HepG2 (cell line): ENCODE results near the gene ZFR. TPM values are rescaled to one million over a fixed set of nuclear protein-coding genes. Genes with fewer than 3 reads are reported as not detected.

ENCODE experiments used
- ATAC-seq: fragments of 200-7000 bp; cut with Tn5 transposase; 3 replicates; pipeline ENCODE4 v1.9.1; 2020; ENCODE audit warnings: mild to moderate bottlenecking, moderate library complexity
- BruUV-seq: library from RNA; stranded (reverse); fragments of 400-500 nt; replicated peaks from 2 replicates; lab custom pipeline; 2021; lab: Mats Ljungman, UMichigan
- CTCF ChIA-PET: fragments of 300-600 bp; formaldehyde crosslinking; extraction: SDS; loops from one replicate; lab custom pipeline; 2021; ENCODE audit warnings: low total read pairs, inconsistent platforms, low intra/inter-chr PET ratio; lab: Yijun Ruan, JAX
- POLR2A ChIA-PET: fragments of 350-600 bp; sonication (Branson Sonifier 250); formaldehyde crosslinking; loops from one replicate; lab custom pipeline; 2020; ENCODE audit warnings: antibody characterized with exemption, inconsistent platforms; lab: Yijun Ruan, JAX
- DNase-seq: peaks from one replicate; pipeline ENCODE4 v3.0.0-alpha.2; 2015; ENCODE audit warnings: low spot score
- FAIRE-seq: peaks from 3 replicates; lab custom pipeline; 2011; peaks lifted over from hg19 to GRCh38; lab: Jason Lieb, UNC
- H2AFZ ChIP-seq: one replicate; pipeline ENCODE4 v1.6.1; 2011; ENCODE audit warnings: low read length, inconsistent platforms
- H3K27ac ChIP-seq: fragments of 300-600 bp; 3 replicates; pipeline ENCODE4 v1.8.0; 2011; ENCODE audit warnings: mixed run types, mild to moderate bottlenecking, mixed read lengths, low read length, inconsistent platforms; ENCODE audit not compliant: insufficient read depth; ENCODE audit errors: extremely low read length
- H3K27me3 ChIP-seq, 2 experiments: fragments of 200-600 bp in 1 of 2; 2 replicates in 1 of 2; 3 replicates in 1 of 2; pipeline versions ENCODE4 v1.6.0 to v1.8.0; 2011; ENCODE audit warnings: low read length in 2 of 2, mild to moderate bottlenecking in 2 of 2, moderate library complexity in 2 of 2, inconsistent platforms in 1 of 2; ENCODE audit not compliant: insufficient read depth in 2 of 2, control insufficient read depth in 1 of 2
- H3K36me3 ChIP-seq, 2 experiments: fragments of 200-600 bp in 1 of 2; replicated peaks in 1 of 2; 2 replicates in 1 of 2; 3 replicates in 1 of 2; pipeline versions ENCODE4 v1.5.1 to v1.8.0; 2011; ENCODE audit warnings: low read length in 2 of 2, inconsistent platforms in 1 of 2; ENCODE audit not compliant: insufficient read depth in 2 of 2, control insufficient read depth in 1 of 2
- H3K4me1 ChIP-seq: 2 replicates; pipeline ENCODE4 v1.5.1; 2012; ENCODE audit warnings: low read length, inconsistent platforms; ENCODE audit not compliant: insufficient read depth
- H3K4me2 ChIP-seq: 2 replicates; pipeline ENCODE4 v1.6.0; 2011; ENCODE audit warnings: low read depth, low read length, inconsistent platforms
- H3K4me3 ChIP-seq, 3 experiments: fragments of 200-600 bp in 1 of 3; sonication (generic), shearing (Covaris generic) in 1 of 3; replicated peaks in 1 of 3; 2 replicates each; pipeline ENCODE4 v1.5.1; 2011 to 2016; ENCODE audit warnings: low read length in 3 of 3, inconsistent platforms in 2 of 3, low read depth in 2 of 3, mild to moderate bottlenecking in 2 of 3, control low read depth in 1 of 3, mixed read lengths in 1 of 3; ENCODE audit not compliant: insufficient read depth in 1 of 3
- H3K79me2 ChIP-seq: one replicate; pipeline ENCODE4 v1.6.1; 2011; ENCODE audit warnings: low read length, inconsistent platforms; ENCODE audit not compliant: insufficient read depth
- H3K9ac ChIP-seq: 2 replicates; pipeline ENCODE4 v1.6.0; 2011; ENCODE audit warnings: mild to moderate bottlenecking, low read depth, low read length, inconsistent platforms; ENCODE audit not compliant: insufficient read depth
- H3K9me3 ChIP-seq: 2 replicates; pipeline ENCODE4 v1.5.1; 2012; ENCODE audit warnings: mild to moderate bottlenecking, low read length
- H4K20me1 ChIP-seq: 2 replicates; pipeline ENCODE4 v1.6.0; 2011; ENCODE audit warnings: inconsistent platforms, mild to moderate bottlenecking, low read length, moderate library complexity; ENCODE audit not compliant: insufficient read depth
- CCDC6 ChIP-seq: sonication (generic); formaldehyde crosslinking; IDR thresholded peaks from 2 replicates; pipeline ENCODE4 v1.8.1; 2022; ENCODE audit warnings: mild to moderate bottlenecking, missing genetic modification reagents, moderate library complexity
- GABPB1 ChIP-seq: IDR thresholded peaks from 2 replicates; pipeline ENCODE4 v1.6.1; 2016; ENCODE audit warnings: mild to moderate bottlenecking, missing genetic modification reagents, moderate library complexity, missing compliant biosample characterization
- GMEB2 ChIP-seq: IDR thresholded peaks from 2 replicates; pipeline ENCODE4 v1.6.1; 2016; ENCODE audit warnings: missing biosample characterization, missing genetic modification reagents, low read depth
- GRHL1 ChIP-seq: sonication (generic); formaldehyde crosslinking; conservative IDR thresholded peaks from 2 replicates; pipeline ENCODE4 v1.8.0; 2022; ENCODE audit warnings: missing genetic modification reagents
- JARID2 ChIP-seq: sonication (generic); formaldehyde crosslinking; IDR thresholded peaks from 2 replicates; pipeline ENCODE4 v1.8.1; 2023; ENCODE audit warnings: missing genetic modification reagents, inconsistent platforms; ENCODE audit not compliant: insufficient replicate concordance
- NFKBIZ ChIP-seq: IDR thresholded peaks from 2 replicates; pipeline ENCODE4 v1.6.1; 2018; ENCODE audit warnings: missing genetic modification reagents, missing compliant biosample characterization
- RBM22 ChIP-seq: fragments of 200-400 bp; formaldehyde crosslinking; optimal IDR thresholded peaks from 2 replicates; pipeline ENCODE3; 2017; ENCODE audit warnings: mild to moderate bottlenecking, low read length, moderate library complexity
- SCMH1 ChIP-seq: sonication (generic); formaldehyde crosslinking; IDR thresholded peaks from 2 replicates; pipeline ENCODE4 v1.9.0; 2021; ENCODE audit warnings: missing genetic modification reagents, mild to moderate bottlenecking, borderline replicate concordance
- SMARCC2 ChIP-seq: fragments of 450-650 bp; IDR thresholded peaks from 2 replicates; pipeline ENCODE4 v1.6.1; 2017; ENCODE audit warnings: antibody characterized with exemption, mild to moderate bottlenecking
- SNAPC2 ChIP-seq: sonication (generic); formaldehyde crosslinking; IDR thresholded peaks from 2 replicates; pipeline ENCODE4 v1.8.1; 2022; ENCODE audit warnings: mild to moderate bottlenecking, missing genetic modification reagents
- ZBTB43 ChIP-seq: sonication (generic); formaldehyde crosslinking; conservative IDR thresholded peaks from 2 replicates; pipeline ENCODE4 v1.4.0; 2020; ENCODE audit warnings: missing genetic modification reagents
- ZFP41 ChIP-seq: sonication (generic); formaldehyde crosslinking; IDR thresholded peaks from 2 replicates; pipeline ENCODE4 v1.4.0; 2020; ENCODE audit warnings: mild to moderate bottlenecking, missing genetic modification reagents, borderline replicate concordance
- ZNF549 ChIP-seq: sonication (generic); formaldehyde crosslinking; IDR thresholded peaks from 2 replicates; pipeline ENCODE4 v1.5.0; 2020; ENCODE audit warnings: missing genetic modification reagents
- ZNF615 ChIP-seq: sonication (generic); formaldehyde crosslinking; IDR thresholded peaks from 2 replicates; pipeline ENCODE4 v1.5.0; 2020; ENCODE audit warnings: mild to moderate bottlenecking, missing genetic modification reagents, borderline replicate concordance
- ZNF816 ChIP-seq: sonication (generic); formaldehyde crosslinking; IDR thresholded peaks from 2 replicates; pipeline ENCODE4 v1.8.0; 2022; ENCODE audit warnings: missing genetic modification reagents, mild to moderate bottlenecking, borderline replicate concordance
- WGBS: methylation state at CpG from one replicate; pipeline ENCODE4 v1.1.6; 2017; ENCODE audit warnings: low lambda C conversion rate; 5-methylcytosine and 5-hydroxymethylcytosine counted together
- in situ Hi-C: cut with HindIII; loops from 2 replicates; pipeline ENCODE4 v1.10.0; 2017; ENCODE audit warnings: low pct_unique_long_range_greater_than_20kb; ENCODE audit not compliant: extremely low pct_ligation_motif_present
- intact Hi-C: fragments of 100-400 bp; cut with micrococcal nuclease; formaldehyde crosslinking; loops from one replicate; pipeline ENCODE4 v1.10.0; 2022; ENCODE audit not compliant: unreplicated experiment
- polyA plus RNA-seq, 8 experiments: library from polyadenylated mRNA; depleted of rRNA in 3 of 8; stranded (reverse) in 7 of 8; unstranded in 1 of 8; fragments of >200 nt; fragmentation: Illumina TruSeq in 4 of 8; extraction: Trizol in 4 of 8; gene quantifications; 2 replicates each; pipeline versions ENCODE4 v1.2.1 to v1.2.3, GENCODE V29; 2011 to 2016; ENCODE audit warnings: low read depth in 4 of 8, missing spikeins in 1 of 8, mixed read lengths in 1 of 8; ENCODE audit not compliant: insufficient read depth in 1 of 8
- total RNA-seq, 5 experiments: library from RNA; depleted of rRNA; stranded (reverse); fragments of >200 nt; fragmentation: Illumina TruSeq; extraction: Trizol; gene quantifications; 2 replicates each; pipeline ENCODE4 v1.2.3, GENCODE V29; 2016; ENCODE audit warnings: low read depth in 1 of 5

ZFR gene
- total and polyA plus RNA-seq, 2 of the 13 experiments (the other 11 are each of a cell fraction or from before 2014, with no cell fraction given): 89.0 to 92.8 TPM

GRCh38 chr5:32406650-32407049 lies 37.9 kb downstream of the ZFR start:
- no peak overlapping the region for H2AFZ ChIP-seq
- no peak overlapping the region for H3K4me2 ChIP-seq
- in situ Hi-C loops (no loop called here), intact Hi-C loops (no loop called here)
- H3K36me3 ChIP-seq: peaks cover 33 to 94% of the 10 kb centered on the region in 2 experiments
- ChIA-PET POLR2A (no interaction called here), CTCF (no interaction called here)
- H3K79me2 ChIP-seq: peaks cover 22% of the 10 kb centered on the region
- ATAC-seq (no peak), DNase-seq (no peak), FAIRE-seq (no peak)
- H3K4me1 ChIP-seq: no peaks in the 10 kb centered on the region
- no peak overlapping the region for H3K27ac ChIP-seq
- H3K9ac ChIP-seq: no peak overlapping the region
- no peak overlapping the region for H3K4me3 ChIP-seq
- no peaks in the 10 kb centered on the region for H3K27me3 ChIP-seq
- 100% methylated on average over 2 of the region's 2 CpGs for WGBS
- TF ChIP-seq ZNF816 (CRISPR knock-in tag): no peak
- TF ChIP-seq RBM22: peak; percentile 20
- no peak for TF ChIP-seq GABPB1 (CRISPR knock-in tag)
- BruUV-seq: no TSS peak
- H4K20me1 ChIP-seq: no peaks in the 10 kb centered on the region; the same call in none of the 2 replicates
- H3K9me3 ChIP-seq: no peaks in the 10 kb centered on the region

GRCh38 chr5:32405507-32405906 lies 39.0 kb downstream of the ZFR start:
- H3K4me2 ChIP-seq: no peak overlapping the region
- H3K9me3 ChIP-seq: no peaks in the 10 kb centered on the region
- no peak overlapping the region for H3K27ac ChIP-seq
- H3K9ac ChIP-seq: no peak overlapping the region
- BruUV-seq: no TSS peak
- H3K4me3 ChIP-seq: no peak overlapping the region
- POLR2A ChIA-PET: no interaction called here
- no peak overlapping the region for H2AFZ ChIP-seq
- no peak for DNase-seq
- WGBS: 99% methylated on average over 5 of the region's 5 CpGs
- H4K20me1 ChIP-seq: no peaks in the 10 kb centered on the region; the same call in 1 of the 2 replicates
- no peaks in the 10 kb centered on the region for H3K27me3 ChIP-seq
- 0 out of 2 replicates have a peak, but pooled peaks cover 1% of the 10 kb centered on the region for H3K4me1 ChIP-seq
- H3K36me3 ChIP-seq: peaks cover 37 to 97% of the 10 kb centered on the region in 2 experiments
- peaks cover 15% of the 10 kb centered on the region for H3K79me2 ChIP-seq
- intact Hi-C loops: no loop called here
- no peak for FAIRE-seq
- ATAC-seq: no peak
- CTCF ChIA-PET: no interaction called here
- in situ Hi-C loops: no loop called here
- TF ChIP-seq SNAPC2 (CRISPR knock-in tag) (no peak), GMEB2 (CRISPR knock-in tag) (no peak), ZFP41 (CRISPR knock-in tag) (no peak), ZNF549 (CRISPR knock-in tag) (no peak), ZBTB43 (CRISPR knock-in tag) (no peak), JARID2 (no peak), SCMH1 (no peak), NFKBIZ (CRISPR knock-in tag) (no peak), ZNF615 (CRISPR knock-in tag) (no peak), CCDC6 (CRISPR knock-in tag) (no peak), SMARCC2 (no peak), GRHL1 (CRISPR knock-in tag) (no peak)
